MCF 10A (cell line): ENCODE measurements around the gene SIRT1. TPM values are rescaled to one million over a fixed set of nuclear protein-coding genes. Genes with fewer than 3 reads are reported as not detected.
"Not testable (repeated sequence)": the region's sequence is repeated elsewhere in the genome, so short reads cannot be mapped to it uniquely, and the experiment has no call there.

ENCODE experiments used
- BruUV-seq: library from RNA; stranded (reverse); fragments of 400-500 nt; replicated peaks from 2 replicates; lab custom pipeline; 2021; lab: Mats Ljungman, UMichigan
- CTCF ChIA-PET: fragments of 300-600 bp; sonication (Branson Sonifier 250); formaldehyde crosslinking; extraction: SDS; loops from one replicate; lab custom pipeline; 2021; ENCODE audit warnings: antibody characterized with exemption, inconsistent platforms; lab: Yijun Ruan, JAX
- POLR2A ChIA-PET: fragments of 300-600, 350-650 bp; sonication (Branson Sonifier 250); formaldehyde crosslinking; extraction: SDS; loops from one replicate; lab custom pipeline; 2020; ENCODE audit warnings: antibody characterized with exemption, inconsistent platforms; lab: Yijun Ruan, JAX
- DNase-seq: peaks from one replicate; pipeline ENCODE4 v3.0.0-alpha.2; 2018; ENCODE audit not compliant: unreplicated experiment
- H3K27ac Mint-ChIP-seq: one replicate; pipeline ENCODE4 v1.8.0; 2022; ENCODE audit warnings: mild to moderate bottlenecking, low read depth, mixed read lengths; ENCODE audit not compliant: unreplicated experiment
- H3K27me3 Mint-ChIP-seq: one replicate; pipeline ENCODE4 v1.8.0; 2022; ENCODE audit warnings: mixed read lengths; ENCODE audit not compliant: insufficient read depth, unreplicated experiment
- H3K36me3 Mint-ChIP-seq: one replicate; pipeline ENCODE4 v1.8.0; 2022; ENCODE audit warnings: mild to moderate bottlenecking, moderate library complexity, mixed read lengths; ENCODE audit not compliant: insufficient read depth, unreplicated experiment
- H3K4me1 Mint-ChIP-seq: one replicate; pipeline ENCODE4 v1.8.0; 2022; ENCODE audit warnings: mixed read lengths; ENCODE audit not compliant: insufficient read depth, unreplicated experiment
- H3K4me3 Mint-ChIP-seq: one replicate; pipeline ENCODE4 v1.8.0; 2022; ENCODE audit warnings: mild to moderate bottlenecking, moderate library complexity, mixed read lengths; ENCODE audit not compliant: unreplicated experiment
- H3K9me3 Mint-ChIP-seq: one replicate; pipeline ENCODE4 v1.8.0; 2022; ENCODE audit warnings: mixed read lengths; ENCODE audit not compliant: unreplicated experiment
- CTCF ChIP-seq: fragments of 200-600 bp; IDR thresholded peaks from one replicate; pipeline ENCODE4 v1.8.0; 2022; ENCODE audit warnings: antibody characterized with exemption, mild to moderate bottlenecking; ENCODE audit not compliant: unreplicated experiment
- intact Hi-C: fragments of 100-400 bp; cut with micrococcal nuclease; formaldehyde crosslinking; loops from 2 replicates; pipeline ENCODE4 v1.14.1; 2022
- total RNA-seq: library from RNA; stranded (reverse); gene quantifications from 2 replicates; pipeline ENCODE4 v1.2.3, GENCODE V29; 2022

Gene SIRT1
- total RNA-seq, 1 experiment from 2014 or later: 17.9 TPM

GRCh38 chr10:67875340-67876238 is 8.9 kb upstream of the SIRT1 start:
- Mint-ChIP-seq H3K27ac (no peak overlapping the region), H3K4me3 (no peak overlapping the region), H3K36me3 (no peaks in the 10 kb centered on the region), H3K4me1 (no peaks in the 10 kb centered on the region), H3K27me3 (no peaks in the 10 kb centered on the region), H3K9me3 (no peaks in the 10 kb centered on the region)
- no peak for TF ChIP-seq CTCF
- no TSS peak for BruUV-seq
- CTCF ChIA-PET: interaction anchor here (0.9 kb wide), 1 partner anchor 13 kb away, joined by 4 read pairs; no protein-coding TSS in a partner anchor
- DNase-seq: no peak
- POLR2A ChIA-PET: interaction anchor here (0.6 to 1.2 kb wide), 2 partner anchors 9 to 11 kb away, joined by 3 to 4 read pairs; partner anchors contain the start of gene SIRT1
- intact Hi-C loops: no loop called here

GRCh38 chr10:67877421-67877820 is 7.0 kb upstream of the SIRT1 start:
- CTCF ChIA-PET: interaction anchor here (0.9 kb wide), 1 partner anchor 22 kb away, joined by 3 read pairs; no protein-coding TSS in a partner anchor
- BruUV-seq, DNase-seq, H3K27ac Mint-ChIP-seq, H3K4me1 Mint-ChIP-seq, H3K9me3 Mint-ChIP-seq, POLR2A ChIA-PET, H3K27me3 Mint-ChIP-seq, intact Hi-C loops, H3K4me3 Mint-ChIP-seq, H3K36me3 Mint-ChIP-seq: not testable (repeated sequence)

GRCh38 chr10:67878133-67878532 is 6.3 kb upstream of the SIRT1 start:
- ChIA-PET POLR2A (no interaction called here), CTCF (interaction anchor here (0.9 kb wide), 1 partner anchor 23 kb away, joined by 3 read pairs; no protein-coding TSS in a partner anchor)
- no peak for DNase-seq
- H3K27me3 Mint-ChIP-seq: no peaks in the 10 kb centered on the region
- TF ChIP-seq CTCF: no peak
- H3K36me3 Mint-ChIP-seq: no peaks in the 10 kb centered on the region
- H3K9me3 Mint-ChIP-seq: no peaks in the 10 kb centered on the region
- BruUV-seq: no TSS peak
- no peaks in the 10 kb centered on the region for H3K4me1 Mint-ChIP-seq
- H3K4me3 Mint-ChIP-seq: no peak overlapping the region
- intact Hi-C loops: no loop called here
- no peak overlapping the region for H3K27ac Mint-ChIP-seq

- POLR2A ChIA-PET: interaction anchor here (0.6 to 3.3 kb wide), 21 partner anchors 8 to 1964 kb away, joined by 3 to 32 read pairs (median 4); partner anchors contain the start of genes DNAJC12, HNRNPH3 and PBLD
- peaks cover 27% of the 10 kb centered on the region for H3K36me3 Mint-ChIP-seq
- CTCF ChIA-PET: interaction anchor here (0.9 to 2.1 kb wide), 2 partner anchors 28 to 33 kb away, joined by 3 to 20 read pairs; no protein-coding TSS in a partner anchor
Observed at GRCh38 chr10:67883710-67884312, 645 bp upstream of the SIRT1 start.

More at GRCh38 chr10:67883710-67884312, 645 bp upstream of the SIRT1 start:
- Mint-ChIP-seq H3K4me3 (peak overlapping the region; percentile 78), H3K27me3 (no peaks in the 10 kb centered on the region), H3K9me3 (no peaks in the 10 kb centered on the region), H3K4me1 (peaks cover 12% of the 10 kb centered on the region), H3K27ac (peak overlapping the region; percentile 95)
- TF ChIP-seq CTCF: no peak
- DNase-seq: no peak
- intact Hi-C loops: loop anchor here (1.0 kb wide), 2 partner anchors 29 to 190 kb away; no protein-coding TSS in a partner anchor
- BruUV-seq: TSS peak; percentile 81
